Measurements from ENCODE around the gene TMEM54.

- TF ChIP-seq, protein P1, sequence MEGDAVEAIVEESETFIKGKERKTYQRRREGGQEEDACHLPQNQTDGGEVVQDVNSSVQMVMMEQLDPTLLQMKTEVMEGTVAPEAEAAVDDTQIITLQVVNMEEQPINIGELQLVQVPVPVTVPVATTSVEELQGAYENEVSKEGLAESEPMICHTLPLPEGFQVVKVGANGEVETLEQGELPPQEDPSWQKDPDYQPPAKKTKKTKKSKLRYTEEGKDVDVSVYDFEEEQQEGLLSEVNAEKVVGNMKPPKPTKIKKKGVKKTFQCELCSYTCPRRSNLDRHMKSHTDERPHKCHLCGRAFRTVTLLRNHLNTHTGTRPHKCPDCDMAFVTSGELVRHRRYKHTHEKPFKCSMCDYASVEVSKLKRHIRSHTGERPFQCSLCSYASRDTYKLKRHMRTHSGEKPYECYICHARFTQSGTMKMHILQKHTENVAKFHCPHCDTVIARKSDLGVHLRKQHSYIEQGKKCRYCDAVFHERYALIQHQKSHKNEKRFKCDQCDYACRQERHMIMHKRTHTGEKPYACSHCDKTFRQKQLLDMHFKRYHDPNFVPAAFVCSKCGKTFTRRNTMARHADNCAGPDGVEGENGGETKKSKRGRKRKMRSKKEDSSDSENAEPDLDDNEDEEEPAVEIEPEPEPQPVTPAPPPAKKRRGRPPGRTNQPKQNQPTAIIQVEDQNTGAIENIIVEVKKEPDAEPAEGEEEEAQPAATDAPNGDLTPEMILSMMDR (IDR thresholded peaks at IDR 0.05; ENCODE audit: low read depth, low read length), result no peak
- no peak for TF ChIP-seq POLR2A (IDR thresholded peaks at IDR 0.05; ENCODE audit: extremely low read depth, insufficient read length)
- TF ChIP-seq, protein P2, sequence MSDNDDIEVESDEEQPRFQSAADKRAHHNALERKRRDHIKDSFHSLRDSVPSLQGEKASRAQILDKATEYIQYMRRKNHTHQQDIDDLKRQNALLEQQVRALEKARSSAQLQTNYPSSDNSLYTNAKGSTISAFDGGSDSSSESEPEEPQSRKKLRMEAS (IDR thresholded peaks at IDR 0.05; ENCODE audit: low read depth, low read length), result no peak
- no peak for TF ChIP-seq MYC (IDR thresholded peaks at IDR 0.05; ENCODE audit: low read depth, low read length)
Observed at GRCh38 chr1:32884726-32885125, 16.5 kb downstream of the TMEM54 start.

Data from NB4 (cell line).